Amniotic stem cell (primary cell): ENCODE results near the gene STK40.

Experiments used
- DNase-seq: peaks from one replicate; lab custom pipeline; 2025; lab: John Stamatoyannopoulos, UW

The STK40 gene

DNA sequence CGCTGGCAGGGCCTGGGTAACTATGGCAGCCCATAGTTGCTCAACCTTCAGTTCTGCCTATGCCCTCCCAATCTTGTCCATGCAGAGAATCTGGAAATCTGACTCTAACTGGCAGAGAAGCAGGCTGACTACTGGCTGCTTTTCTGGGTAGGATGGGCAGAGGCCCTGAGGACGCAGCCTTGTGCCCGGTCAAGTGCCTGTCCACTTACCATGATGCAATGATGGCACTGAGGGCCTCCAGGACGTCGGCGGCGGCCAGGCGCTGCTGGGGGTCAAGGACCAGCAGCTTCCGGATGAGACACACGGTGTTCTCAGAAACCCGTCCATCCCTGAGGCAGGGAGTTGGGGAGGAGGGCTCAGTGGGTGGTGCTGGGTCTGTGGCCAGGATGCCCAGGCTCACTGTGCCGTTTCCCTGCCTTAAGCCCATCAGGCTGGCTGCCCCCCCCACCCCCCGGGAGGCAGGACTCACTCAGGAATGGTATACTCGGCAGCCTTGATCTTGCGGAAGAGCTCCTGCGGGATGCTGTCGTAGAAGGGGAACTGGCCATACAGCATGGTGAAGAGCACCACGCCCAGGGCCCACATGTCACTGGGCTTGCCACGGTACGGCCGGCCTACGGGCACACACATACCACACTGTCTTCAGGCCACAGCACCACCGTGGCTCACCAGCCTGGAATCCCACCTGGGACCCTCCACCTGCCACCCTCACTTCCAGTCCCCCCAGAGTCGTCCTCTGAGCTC is 41.9 kb downstream of the STK40 start:
- no peak for DNase-seq

DNA sequence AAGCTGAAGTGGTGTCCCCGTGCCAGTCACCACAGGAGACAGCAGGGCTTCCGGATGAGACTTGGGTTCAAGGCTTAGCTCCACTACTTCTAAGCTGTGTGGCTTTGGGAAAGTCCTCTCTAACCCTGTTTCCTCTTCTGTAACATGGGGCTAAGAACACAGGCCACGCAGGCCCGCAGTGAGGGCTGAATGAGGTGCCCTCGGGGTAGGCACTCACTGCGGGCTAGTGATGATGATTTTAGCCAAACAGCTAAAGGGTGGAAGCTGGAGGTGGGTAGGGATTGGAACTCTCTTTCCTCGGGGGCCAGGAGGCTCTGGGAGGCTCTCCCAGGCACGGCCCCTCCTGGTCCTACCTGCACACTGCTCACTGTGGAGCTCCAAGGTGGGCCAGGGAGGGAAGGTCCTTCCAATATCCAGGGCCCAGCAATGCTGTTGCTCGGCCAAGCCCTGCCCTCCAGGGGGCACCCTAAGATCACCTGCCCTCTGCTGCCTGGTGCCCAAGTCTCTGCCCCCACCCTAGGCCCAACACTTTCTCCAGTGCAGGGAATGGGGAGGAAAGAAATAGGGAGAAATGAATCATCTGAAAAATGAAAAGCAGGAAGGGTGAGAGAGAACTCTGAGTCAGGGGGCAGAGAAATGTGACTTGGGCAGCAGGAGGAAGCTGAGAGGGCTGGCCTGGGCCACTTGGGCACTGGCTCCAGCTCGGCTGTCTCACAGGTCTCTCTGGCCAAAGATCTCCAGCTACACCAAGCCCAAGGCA is 43.1 kb downstream of the STK40 start:
- DNase-seq: peak; percentile 34

DNA sequence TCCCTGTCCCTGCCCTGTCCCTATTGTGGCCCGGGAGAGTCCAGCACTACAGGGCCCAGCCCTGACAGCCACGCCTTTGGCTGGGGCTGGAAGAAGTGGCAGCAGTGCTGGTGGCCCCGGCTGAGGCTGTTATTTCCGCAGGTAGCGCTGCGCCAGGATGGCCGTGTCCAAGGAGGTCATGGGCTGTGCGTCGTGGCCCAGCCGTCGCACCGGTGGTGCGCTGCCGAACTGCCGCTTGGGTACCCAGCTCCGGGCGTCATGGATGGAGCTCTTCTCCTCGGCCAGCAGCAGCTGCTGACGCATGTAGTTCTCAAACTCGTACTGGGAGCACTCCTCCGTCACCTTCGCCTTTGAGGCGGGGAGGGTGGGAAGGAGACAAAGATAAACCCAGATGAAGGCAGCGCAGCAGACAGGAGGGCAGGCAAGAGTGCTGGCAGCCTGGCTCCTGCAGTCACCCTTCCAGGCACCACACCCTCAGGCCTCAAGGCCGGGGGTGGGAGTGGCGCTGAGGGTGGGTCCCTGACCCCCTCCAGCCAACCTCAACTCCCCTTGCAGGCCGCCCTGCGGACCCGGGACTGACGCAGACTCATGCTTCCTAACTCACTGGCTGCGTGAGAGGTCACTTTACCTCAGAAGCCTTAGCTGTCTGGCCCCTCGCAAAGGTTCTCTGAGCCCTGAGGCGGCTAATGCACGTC is 44.0 kb downstream of the STK40 start:
- no peak for DNase-seq

DNA sequence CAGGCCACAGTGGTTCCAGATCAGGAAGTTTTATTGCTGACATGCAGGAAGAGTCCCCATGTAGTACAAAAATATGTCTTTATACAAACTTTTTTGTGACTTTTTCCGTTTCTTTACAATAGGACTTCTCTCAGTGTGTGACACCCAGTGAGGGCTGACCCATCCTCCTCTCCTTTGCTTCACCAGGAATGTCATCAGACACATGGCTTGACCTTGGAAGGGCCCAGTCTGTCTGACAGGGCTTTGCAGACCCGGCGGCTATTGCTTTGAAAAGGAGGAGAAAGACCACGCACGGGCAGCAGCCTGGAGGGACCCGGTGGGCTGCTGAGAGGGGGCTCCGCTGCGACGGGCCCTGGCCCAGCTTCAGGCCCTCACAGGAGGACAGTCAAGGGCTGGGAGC is 46.1 kb downstream of the STK40 start:
- DNase-seq: no peak

DNA sequence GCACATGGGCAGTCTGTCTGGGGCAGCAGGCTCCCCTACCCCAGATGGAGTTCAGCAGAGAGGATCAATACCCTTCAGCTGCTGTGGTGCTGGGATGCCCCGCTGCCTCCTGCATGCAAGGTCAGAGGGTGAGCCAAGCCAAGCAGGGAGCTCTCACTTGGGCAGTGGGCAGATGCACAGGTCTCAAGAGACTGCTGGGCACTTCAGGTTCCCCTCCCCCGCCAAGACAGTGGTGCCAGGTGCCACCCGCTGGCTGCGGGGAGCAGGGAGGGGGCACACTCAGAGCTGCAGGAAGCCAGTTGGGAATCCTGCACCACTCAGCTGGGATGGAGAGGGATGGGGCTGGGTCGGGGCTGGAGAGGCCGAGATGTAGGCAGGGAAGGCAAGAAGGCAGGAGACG is 46.5 kb downstream of the STK40 start:
- no peak for DNase-seq

DNA sequence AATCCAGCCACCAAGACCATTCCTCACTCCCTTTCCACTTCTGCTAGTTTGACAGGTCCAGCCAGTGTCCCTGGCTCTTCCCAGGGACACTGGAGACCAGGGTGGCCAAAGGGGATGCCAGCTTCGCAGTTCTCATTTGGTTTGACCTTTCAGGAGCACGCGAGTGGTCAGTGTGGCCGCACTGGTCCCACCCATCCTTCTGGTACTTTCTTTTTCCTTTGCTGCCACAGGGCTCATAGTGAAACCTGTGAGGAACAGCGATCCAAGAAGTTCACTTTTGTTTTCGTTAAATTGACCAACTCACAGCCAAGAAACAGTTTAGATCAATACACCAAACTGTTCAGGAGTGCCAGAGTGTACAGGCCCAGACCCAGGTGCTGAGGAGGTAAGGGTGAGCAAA is 47.9 kb downstream of the STK40 start:
- no peak for DNase-seq

DNA sequence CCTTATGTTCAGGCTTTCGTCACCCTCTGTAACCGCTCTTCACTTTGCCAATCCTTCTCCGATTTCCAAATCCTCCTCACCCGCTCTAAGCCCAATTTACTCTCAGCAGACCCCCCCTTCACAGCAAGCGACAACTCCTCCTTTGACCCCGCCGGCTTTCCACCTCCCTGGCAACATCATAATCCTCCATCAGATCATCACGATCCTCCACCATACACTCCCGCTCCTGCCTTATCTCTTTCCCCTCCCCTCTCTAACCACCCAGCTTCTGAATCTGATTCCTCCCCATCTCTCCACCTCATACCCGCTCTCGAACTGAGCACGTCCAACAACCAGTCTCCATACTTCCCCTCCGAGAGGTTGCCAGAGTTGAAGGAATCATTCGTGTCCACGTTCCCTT is 54.8 kb downstream of the STK40 start:
- no peak for DNase-seq

DNA sequence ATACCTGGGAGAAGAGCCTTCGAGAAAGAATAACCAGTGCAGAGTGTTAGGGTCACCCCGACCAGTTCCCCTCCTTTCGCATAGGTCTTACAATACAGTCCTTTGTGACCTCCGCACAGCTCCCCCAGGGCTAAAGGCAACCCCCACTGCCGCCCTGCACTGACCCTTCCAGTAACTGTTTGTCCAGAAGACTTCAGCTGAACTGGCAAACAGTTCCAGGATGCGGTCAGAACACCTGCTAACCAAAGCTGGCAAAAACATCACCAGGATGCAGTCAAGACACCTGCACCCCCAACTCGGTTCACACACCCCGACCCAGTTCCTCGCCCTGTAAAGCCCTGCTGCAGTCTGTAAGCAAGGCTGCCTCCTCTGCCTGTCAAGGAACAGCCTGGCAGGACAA is 55.9 kb downstream of the STK40 start:
- no peak for DNase-seq

DNA sequence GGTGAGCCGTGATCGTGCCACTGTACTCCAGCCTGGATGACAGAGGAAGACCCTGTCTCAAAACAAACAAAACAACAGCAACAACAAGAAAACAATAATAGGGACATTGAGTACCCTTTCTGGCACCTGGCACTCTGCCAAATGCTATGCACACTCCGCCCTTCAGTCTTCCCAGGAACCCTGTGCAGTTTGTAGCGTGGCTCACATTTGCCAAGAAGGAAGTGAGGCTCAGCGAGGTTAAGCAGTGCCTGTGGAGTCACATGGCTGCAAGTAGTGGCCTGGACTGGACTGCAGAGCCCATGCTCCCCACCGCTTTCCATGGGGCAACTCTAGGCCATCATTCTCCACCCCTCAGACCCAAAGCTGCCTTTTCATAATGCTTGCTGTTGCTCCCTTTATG is 57.0 kb downstream of the STK40 start:
- no peak for DNase-seq

DNA sequence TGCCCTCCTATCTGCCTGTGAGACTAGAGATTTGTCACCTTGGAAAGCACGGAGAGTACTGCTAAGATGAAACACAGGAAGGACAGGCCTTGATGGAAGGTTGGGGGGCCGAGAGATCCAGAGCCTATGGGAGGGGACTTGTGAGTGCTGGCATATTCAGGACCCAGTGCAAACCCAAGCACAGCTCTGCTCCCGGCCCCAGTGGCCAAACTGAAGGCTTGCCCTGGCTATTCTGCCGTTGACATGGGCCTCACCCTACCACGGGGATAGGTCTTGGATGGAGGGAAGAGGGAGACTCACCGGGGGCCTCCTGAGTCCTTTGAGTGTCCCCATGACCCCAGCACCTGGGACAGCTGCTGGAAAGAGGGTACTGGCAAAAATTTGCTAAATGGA is 57.6 kb downstream of the STK40 start:
- no peak for DNase-seq

DNA sequence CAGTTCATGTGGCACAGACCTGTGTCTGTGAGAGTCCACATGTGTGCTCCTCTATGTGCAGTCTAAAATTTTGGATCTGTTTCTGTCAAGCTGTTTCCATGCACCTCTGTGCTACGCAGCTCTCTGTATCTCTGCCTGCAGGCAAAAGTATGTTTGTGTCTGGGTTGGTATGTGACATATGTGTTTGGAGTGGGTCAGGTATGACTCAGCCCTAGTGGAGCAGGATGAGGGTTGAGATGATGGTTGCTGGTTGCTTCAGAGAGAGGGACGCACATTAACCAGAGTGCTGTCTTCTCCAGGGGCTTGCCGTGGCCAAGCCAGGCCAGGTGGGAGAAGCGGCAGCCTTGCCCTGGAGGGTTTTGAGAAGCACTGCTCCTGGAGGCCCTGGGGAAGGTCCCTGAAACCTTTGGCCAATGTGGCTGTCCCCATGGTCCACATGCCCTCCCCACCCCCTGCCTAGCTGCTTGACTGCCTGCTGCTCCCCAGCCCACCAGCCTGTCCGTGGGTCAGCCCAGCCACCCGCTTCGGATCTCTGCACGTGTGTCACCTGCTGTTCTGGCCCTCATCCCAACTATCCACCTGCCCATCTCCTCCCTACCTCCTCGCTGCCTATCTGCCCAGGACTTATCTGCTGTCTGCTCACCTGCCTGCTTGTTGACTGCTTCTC is 58.2 kb downstream of the STK40 start:
- DNase-seq: peak; percentile 57

DNA sequence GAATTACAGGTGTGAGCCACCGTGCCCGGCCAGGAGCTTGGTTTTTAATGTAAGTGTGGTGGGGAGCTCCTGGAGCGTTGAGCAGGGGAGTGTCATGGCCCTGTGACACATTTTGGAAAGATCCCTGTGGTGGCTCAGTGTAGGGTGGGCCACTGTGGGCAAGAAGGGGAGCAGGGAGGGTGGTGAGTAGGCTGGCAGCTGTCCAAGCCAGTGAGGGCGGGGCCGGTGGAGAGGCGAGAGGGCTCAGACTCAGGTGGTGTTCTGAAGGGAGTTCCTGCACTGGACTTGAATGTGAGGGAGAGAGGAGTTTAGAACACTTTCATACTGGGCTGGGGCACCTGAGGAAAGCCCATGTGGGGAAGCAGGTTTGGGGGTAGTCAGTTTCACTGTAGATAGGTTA is 59.2 kb downstream of the STK40 start:
- DNase-seq: no peak

DNA sequence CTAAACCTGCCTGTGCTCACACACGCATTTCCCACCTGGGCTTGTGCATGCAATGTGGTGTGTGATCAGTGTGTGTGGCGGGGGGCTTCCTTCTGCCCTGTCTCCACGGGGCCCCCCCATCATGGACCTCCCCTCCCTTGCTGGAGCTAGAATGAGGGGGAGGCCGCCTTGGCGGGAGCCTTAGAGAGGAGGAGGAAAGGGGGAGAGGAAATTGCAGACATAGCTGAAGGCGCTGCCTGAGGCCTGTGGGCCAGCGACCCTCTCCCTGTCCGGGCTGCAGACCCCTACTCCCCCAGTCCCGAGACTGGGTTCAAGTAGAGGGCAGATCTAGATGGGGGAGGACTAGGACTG is 61.4 kb downstream of the STK40 start:
- DNase-seq: no peak

DNA sequence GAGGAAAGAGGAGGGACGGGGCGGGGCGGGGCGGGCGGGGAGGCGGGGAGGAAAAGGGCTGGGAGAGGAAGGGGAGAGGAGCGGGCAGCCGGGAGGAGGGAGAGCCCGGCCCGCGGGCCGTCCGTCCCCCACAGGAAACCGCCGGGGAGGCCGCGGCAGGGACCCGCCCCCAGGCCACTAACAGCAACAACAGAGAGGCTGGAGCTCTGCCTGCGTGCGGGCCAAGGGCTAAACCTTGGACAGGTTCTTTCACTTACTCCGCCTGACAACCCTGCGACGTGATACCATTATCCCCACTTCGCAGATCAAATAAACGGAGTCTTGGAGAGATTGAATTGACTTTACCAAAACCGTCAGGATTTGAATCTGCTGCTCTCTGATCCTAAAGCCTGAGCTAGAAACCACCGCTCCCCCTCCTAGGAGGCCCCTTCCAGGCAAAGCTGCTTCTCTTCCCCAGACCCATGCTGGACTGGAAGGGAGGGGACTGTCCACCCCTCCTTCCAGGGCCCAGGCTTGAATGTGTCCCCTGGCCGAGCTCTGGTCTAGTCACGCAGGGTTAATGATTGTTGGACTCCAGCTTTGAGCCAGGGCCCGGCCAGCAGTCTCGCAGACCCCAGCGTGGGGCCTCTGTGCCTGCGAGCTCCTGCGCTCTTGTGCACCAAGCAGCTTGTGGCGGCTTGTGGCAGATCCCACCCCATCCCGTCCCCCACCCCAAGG is 61.9 kb downstream of the STK40 start, which contains the start of gene EVA1B:
EVA1B (minus strand) TSS at position 10 of the 717 bp plus-strand sequence. CDS start 608 bp downstream, outside the sequence.
- peak; percentile 14 for DNase-seq

DNA sequence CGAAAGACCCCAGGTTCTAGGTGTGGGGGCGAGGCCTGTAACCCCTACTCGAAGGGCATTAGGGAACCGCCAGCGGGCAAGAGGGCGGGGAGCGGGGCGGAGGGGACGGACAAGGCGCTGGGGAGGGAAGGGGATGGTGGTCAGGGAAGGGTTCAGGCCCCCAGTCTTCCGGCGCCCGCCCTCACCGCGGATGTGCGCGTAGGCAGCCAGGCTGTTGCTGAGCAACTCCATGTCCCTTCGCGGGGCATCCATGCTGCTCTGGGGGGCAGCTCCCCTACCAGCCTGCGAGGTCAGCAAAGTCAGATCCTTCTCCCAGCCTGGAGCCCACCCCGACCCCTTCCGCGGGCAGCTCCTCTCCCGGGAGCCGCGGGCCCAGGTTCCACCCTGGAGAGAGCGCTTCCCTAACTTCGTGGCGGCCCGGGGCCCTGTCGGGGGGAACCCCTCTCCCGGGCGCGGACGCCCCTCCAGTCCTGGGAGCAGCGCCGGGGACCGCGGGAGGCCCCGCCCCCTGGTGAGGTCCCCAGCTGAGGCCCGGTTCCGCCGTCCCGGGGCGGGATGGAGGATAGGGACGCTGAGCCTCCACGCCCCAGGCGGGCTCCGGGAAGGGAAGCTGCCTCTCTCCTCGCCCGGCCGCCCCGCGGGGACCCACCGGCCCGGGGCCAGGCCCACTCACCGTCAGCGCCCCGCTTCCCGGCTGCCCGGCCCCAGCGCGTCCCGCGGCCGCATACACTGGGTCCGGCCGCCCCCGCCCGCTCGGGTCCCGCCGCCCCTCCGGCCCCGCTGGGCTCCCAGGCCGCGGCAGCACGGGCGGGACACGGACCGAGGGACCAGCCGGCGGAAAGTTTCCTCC is 62.7 kb downstream of the STK40 start:
- DNase-seq: peak; percentile 14

DNA sequence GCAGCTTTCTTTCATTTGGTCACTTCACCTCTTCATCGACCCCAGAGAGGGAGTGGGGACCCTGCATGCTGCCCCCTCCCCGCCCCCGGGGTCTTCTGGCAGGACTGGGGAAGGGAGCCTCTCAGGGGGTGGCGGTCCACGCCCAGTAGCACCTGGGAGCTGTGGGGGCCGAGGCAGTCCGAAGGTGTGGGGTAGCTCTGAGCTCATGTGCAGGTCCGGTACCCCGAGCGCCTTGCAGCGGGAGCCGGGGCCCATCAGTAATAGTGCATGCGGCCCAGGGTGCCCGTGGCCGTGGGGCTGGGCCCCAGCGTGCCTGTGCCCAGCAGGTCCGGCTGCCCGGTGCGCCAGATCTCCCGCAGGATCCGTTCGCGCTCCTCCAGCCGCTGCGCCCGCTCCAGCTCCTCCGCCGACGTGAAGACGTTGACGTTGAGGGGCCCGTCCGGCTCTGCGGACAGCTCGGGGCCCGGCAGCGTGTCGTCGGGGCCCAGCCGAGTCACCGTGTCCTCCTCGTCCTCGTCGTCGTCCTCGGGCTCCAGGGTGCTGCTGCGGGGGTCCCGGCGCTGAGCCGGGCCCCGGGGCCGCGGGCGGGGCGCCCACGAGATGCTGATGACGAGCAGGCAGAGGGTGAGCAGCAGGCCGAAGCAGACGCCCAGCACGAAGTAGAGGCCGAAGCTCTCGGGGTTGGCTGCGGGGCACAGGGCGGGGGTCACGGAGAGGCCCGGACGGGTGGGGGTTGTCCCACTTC is 63.5 kb downstream of the STK40 start:
- DNase-seq: no peak

DNA sequence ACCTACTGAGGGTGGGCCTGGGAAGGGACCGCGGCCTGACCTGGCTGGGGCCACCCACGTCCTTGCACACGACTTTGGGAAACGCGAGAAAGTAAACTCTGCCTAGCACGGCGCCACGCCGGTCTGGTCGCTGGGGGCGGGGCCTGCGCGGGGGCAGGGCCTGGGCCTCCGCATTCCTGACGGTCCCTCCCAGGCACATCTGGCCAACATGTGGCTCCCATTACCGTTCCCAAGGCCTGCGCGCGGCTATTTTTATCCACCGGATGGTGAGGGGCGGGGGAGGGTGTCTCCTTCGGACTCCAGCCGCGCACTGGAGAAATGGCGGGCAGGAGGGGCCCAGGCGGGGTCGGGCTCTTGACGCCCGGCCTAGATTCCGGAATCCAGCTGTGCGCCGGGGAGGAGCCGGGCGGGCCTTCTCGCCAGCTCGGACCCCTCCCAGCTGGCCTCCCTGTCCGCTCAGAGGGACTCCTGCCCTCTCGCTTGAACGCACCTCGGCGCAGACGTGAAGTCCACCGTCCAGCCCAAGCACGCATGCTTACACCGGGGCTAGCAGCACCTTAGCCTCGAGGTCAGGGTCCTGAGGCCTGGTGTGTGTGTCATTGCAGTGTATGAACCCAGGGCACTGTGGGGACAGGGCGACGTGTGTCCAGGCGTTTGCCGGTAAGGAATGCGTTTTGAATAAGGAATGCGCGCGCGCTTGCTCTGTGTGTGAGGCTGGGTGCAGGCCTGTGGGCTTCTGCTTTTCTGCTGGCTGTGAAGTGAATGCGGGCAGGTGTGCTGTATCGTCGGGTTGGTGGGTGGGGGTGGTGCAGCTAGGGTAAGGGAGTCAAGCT is 64.4 kb downstream of the STK40 start:
- DNase-seq: peak; percentile 55

DNA sequence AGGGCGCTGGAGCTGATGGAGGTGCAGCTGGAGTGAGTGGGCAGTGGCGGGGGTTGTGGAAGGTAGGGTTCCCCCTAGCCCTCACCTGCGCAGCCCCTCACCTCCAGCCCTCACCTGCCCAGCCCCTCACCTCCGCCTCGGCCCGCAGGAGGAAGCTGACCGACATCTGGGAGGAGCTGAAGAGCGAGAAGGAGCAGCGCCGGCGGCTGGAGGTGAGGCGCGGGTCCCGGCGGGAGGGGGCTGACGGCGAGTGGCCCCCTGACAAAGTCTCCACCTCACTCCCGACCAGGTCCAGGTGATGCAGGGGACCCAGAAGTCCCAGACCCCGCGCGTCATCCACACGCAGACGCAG is 65.0 kb downstream of the STK40 start:
- DNase-seq: no peak

DNA sequence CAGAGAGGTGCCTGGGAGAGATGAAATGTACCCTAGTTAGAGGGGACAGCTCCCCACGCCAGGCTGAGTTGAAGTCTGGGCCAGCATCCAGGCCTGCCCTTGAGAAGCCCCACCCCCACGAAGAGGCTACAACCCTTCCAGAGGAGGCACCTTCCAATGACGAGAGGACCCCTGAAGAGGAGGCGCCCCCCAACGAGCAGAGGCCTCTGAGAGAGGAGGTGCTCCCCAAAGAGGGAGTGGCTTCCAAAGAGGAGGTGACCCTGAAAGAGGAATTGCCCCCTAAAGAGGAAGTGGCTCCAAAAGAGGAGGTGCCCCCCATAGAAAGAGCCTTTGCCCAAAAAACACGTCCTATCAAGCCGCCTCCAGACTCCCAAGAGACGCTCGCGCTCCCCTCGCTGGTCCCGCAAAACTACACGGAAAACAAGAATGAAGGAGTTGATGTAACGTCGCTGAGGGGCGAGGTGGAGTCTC is 65.4 kb downstream of the STK40 start:
- no peak for DNase-seq
